HepG2 (cell line): Measurements from ENCODE around the gene PPFIA3. TPM values are rescaled to one million over a fixed set of nuclear protein-coding genes. Genes with fewer than 3 reads are reported as not detected.

Experiments used
- ELF4 ChIP-seq: sonication (generic); formaldehyde crosslinking; IDR thresholded peaks from 2 replicates; pipeline ENCODE4 v1.5.0; 2020; ENCODE audit warnings: missing genetic modification reagents, mild to moderate bottlenecking, moderate library complexity, borderline replicate concordance
- FOXC1 ChIP-seq: sonication (generic); formaldehyde crosslinking; IDR thresholded peaks from 2 replicates; pipeline ENCODE4 v1.8.0; 2022; ENCODE audit warnings: mild to moderate bottlenecking, missing genetic modification reagents, borderline replicate concordance
- FUBP1 ChIP-seq: sonication (generic); formaldehyde crosslinking; IDR thresholded peaks from 2 replicates; pipeline ENCODE4 v1.5.1; 2020; ENCODE audit warnings: missing genetic modification reagents, mild to moderate bottlenecking, borderline replicate concordance
- KLF11 ChIP-seq: IDR thresholded peaks from 2 replicates; pipeline ENCODE4 v1.6.1; 2016; ENCODE audit warnings: missing compliant biosample characterization
- MLXIP ChIP-seq: sonication (generic); formaldehyde crosslinking; IDR thresholded peaks from 2 replicates; pipeline ENCODE4 v1.9.0; 2021; ENCODE audit warnings: missing genetic modification reagents, borderline replicate concordance
- NR2C2 ChIP-seq: sonication (generic); formaldehyde crosslinking; IDR thresholded peaks from 2 replicates; pipeline ENCODE4 v1.4.0; 2020; ENCODE audit warnings: missing genetic modification reagents, mild to moderate bottlenecking, moderate library complexity, borderline replicate concordance
- RARA ChIP-seq: IDR thresholded peaks from 2 replicates; pipeline ENCODE4 v1.6.1; 2016; ENCODE audit warnings: missing genetic modification reagents, missing compliant biosample characterization
- TBX2 ChIP-seq: sonication (generic); formaldehyde crosslinking; IDR thresholded peaks from 2 replicates; pipeline ENCODE4 v1.5.0; 2020; ENCODE audit warnings: missing genetic modification reagents, mild to moderate bottlenecking, borderline replicate concordance
- ZIK1 ChIP-seq: sonication (generic); formaldehyde crosslinking; IDR thresholded peaks from 2 replicates; pipeline ENCODE4 v1.5.0; 2020; ENCODE audit warnings: mild to moderate bottlenecking, low read depth, missing genetic modification reagents, borderline replicate concordance
- ZNF567 ChIP-seq: sonication (generic); formaldehyde crosslinking; IDR thresholded peaks from 2 replicates; pipeline ENCODE4 v1.8.1; 2023; ENCODE audit warnings: mild to moderate bottlenecking, missing genetic modification reagents, borderline replicate concordance
- ZNF619 ChIP-seq: sonication (generic); formaldehyde crosslinking; IDR thresholded peaks from 2 replicates; pipeline ENCODE4 v1.4.0; 2020; ENCODE audit warnings: mild to moderate bottlenecking, missing genetic modification reagents
- ZNF639 ChIP-seq: conservative IDR thresholded peaks from 2 replicates; pipeline ENCODE4 v1.6.1; 2018; ENCODE audit warnings: missing genetic modification reagents
- ZNF660 ChIP-seq: sonication (generic); formaldehyde crosslinking; IDR thresholded peaks from 2 replicates; pipeline ENCODE4 v1.5.1; 2020; ENCODE audit warnings: mild to moderate bottlenecking, low read depth, missing genetic modification reagents, borderline replicate concordance
- ZNF788 ChIP-seq: sonication (generic); formaldehyde crosslinking; IDR thresholded peaks from 2 replicates; pipeline ENCODE4 v1.5.0; 2020; ENCODE audit warnings: mild to moderate bottlenecking, missing genetic modification reagents, borderline replicate concordance
- ZNF883 ChIP-seq: sonication (generic); formaldehyde crosslinking; IDR thresholded peaks from 2 replicates; pipeline ENCODE4 v1.5.1; 2020; ENCODE audit warnings: mild to moderate bottlenecking, missing genetic modification reagents; ENCODE audit errors: not compliant biosample characterization
- polyA plus RNA-seq, 8 experiments: library from polyadenylated mRNA; depleted of rRNA in 3 of 8; stranded (reverse) in 7 of 8; unstranded in 1 of 8; fragments of >200 nt; fragmentation: Illumina TruSeq in 4 of 8; extraction: Trizol in 4 of 8; gene quantifications; 2 replicates each; pipeline versions ENCODE4 v1.2.1 to v1.2.3, GENCODE V29; 2011 to 2016; ENCODE audit warnings: low read depth in 4 of 8, missing spikeins in 1 of 8, mixed read lengths in 1 of 8; ENCODE audit not compliant: insufficient read depth in 1 of 8
- total RNA-seq, 5 experiments: library from RNA; depleted of rRNA; stranded (reverse); fragments of >200 nt; fragmentation: Illumina TruSeq; extraction: Trizol; gene quantifications; 2 replicates each; pipeline ENCODE4 v1.2.3, GENCODE V29; 2016; ENCODE audit warnings: low read depth in 1 of 5
- TF ChIP-seq, protein P1 (sequence below): sonication (generic); formaldehyde crosslinking; IDR thresholded peaks from 2 replicates; pipeline ENCODE4 v1.5.1; 2020; ENCODE audit warnings: missing genetic modification reagents, mild to moderate bottlenecking, borderline replicate concordance
- TF ChIP-seq, protein P2 (sequence below): sonication (generic); formaldehyde crosslinking; IDR thresholded peaks from 2 replicates; pipeline ENCODE4 v1.4.0; 2020; ENCODE audit warnings: mild to moderate bottlenecking, missing genetic modification reagents

The PPFIA3 gene
- total and polyA plus RNA-seq, 2 of the 13 experiments (the other 11 are each of a cell fraction or from before 2014, with no cell fraction given): 6.7 to 8.6 TPM

GRCh38 chr19:49155005-49155819 is 35.9 kb downstream of the PPFIA3 start, which contains the start of gene HRC (continued):
- no peak for TF ChIP-seq MLXIP (CRISPR knock-in tag)
- TF ChIP-seq ZIK1 (CRISPR knock-in tag): no peak
- no peak for TF ChIP-seq ZNF660 (CRISPR knock-in tag)
- TF ChIP-seq ELF4 (CRISPR knock-in tag): no peak
- TF ChIP-seq, protein P1, sequence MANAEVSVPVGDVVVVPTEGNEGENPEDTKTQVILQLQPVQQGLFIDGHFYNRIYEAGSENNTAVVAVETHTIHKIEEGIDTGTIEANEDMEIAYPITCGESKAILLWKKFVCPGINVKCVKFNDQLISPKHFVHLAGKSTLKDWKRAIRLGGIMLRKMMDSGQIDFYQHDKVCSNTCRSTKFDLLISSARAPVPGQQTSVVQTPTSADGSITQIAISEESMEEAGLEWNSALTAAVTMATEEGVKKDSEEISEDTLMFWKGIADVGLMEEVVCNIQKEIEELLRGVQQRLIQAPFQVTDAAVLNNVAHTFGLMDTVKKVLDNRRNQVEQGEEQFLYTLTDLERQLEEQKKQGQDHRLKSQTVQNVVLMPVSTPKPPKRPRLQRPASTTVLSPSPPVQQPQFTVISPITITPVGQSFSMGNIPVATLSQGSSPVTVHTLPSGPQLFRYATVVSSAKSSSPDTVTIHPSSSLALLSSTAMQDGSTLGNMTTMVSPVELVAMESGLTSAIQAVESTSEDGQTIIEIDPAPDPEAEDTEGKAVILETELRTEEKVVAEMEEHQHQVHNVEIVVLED: no peak
- no peak for TF ChIP-seq ZNF639 (CRISPR knock-in tag)
- TF ChIP-seq NR2C2: peak; percentile 71
- TF ChIP-seq RARA: peak; percentile 62
- peak; percentile 33; the same call in 1 of the 2 replicates for TF ChIP-seq TBX2 (CRISPR knock-in tag)
- no peak for TF ChIP-seq ZNF567
- no peak for TF ChIP-seq ZNF619 (CRISPR knock-in tag)
- TF ChIP-seq ZNF883 (CRISPR knock-in tag): no peak
- no peak for TF ChIP-seq FOXC1
- peak; percentile 68; the same call in 1 of the 2 replicates for TF ChIP-seq ZNF788 (CRISPR knock-in tag)
- TF ChIP-seq FUBP1: no peak
- TF ChIP-seq KLF11 (CRISPR knock-in tag): no peak
- TF ChIP-seq, protein P2, sequence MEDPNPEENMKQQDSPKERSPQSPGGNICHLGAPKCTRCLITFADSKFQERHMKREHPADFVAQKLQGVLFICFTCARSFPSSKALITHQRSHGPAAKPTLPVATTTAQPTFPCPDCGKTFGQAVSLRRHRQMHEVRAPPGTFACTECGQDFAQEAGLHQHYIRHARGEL: no peak
